Activated CD8-positive, alpha-beta memory T cell treated with anti-CD3 and anti-CD28 coated beads for 1 hour (primary cell): ENCODE results near the gene PGF.
A peak's percentile ranks its signal among the peaks of the same experiment; 100 is the strongest.
"Not testable (repeated sequence)": the region's sequence is repeated elsewhere in the genome, so short reads cannot be mapped to it uniquely, and the experiment has no call there.

Experiments used
- DNase-seq, 2 donors: peaks; one replicate each; pipeline ENCODE4 v3.0.0-alpha.2; 2020; ENCODE audit warnings: low read depth in 1 of 2; ENCODE audit errors: extremely low read depth in 1 of 2

The PGF gene

GRCh38 chr14:74955229-74956026, at the start of gene PGF:
PGF (minus strand) TSS chr14:74955597; CDS start chr14:74955242, 355 bp downstream.
- no peak for DNase-seq

- DNase-seq = no peak
Measured at GRCh38 chr14:75003250-75004027, 48.0 kb upstream of the PGF start.

- peak; percentile 96 to 97 for DNase-seq
Measured at GRCh38 chr14:75002392-75003249, 47.2 kb upstream of the PGF start, which contains the start of gene EIF2B2. EIF2B2 (plus strand) TSS chr14:75002921; CDS start chr14:75002991, 70 bp downstream.

- DNase-seq = no peak
Measured at GRCh38 chr14:75001899-75002298, 46.5 kb upstream of the PGF start.

GRCh38 chr14:75001261-75001660, 45.9 kb upstream of the PGF start:
- DNase-seq = no peak

- not testable (repeated sequence) for DNase-seq
Measured at GRCh38 chr14:74995781-74996180, 40.4 kb upstream of the PGF start.

- DNase-seq = not testable (repeated sequence)
Measured at GRCh38 chr14:74994182-74994581, 38.8 kb upstream of the PGF start.

GRCh38 chr14:74988993-74989392, 33.6 kb upstream of the PGF start:
- no peak for DNase-seq

- no peak for DNase-seq
Measured at GRCh38 chr14:74988131-74988530, 32.7 kb upstream of the PGF start.

- DNase-seq = no peak
Measured at GRCh38 chr14:74985806-74986205, 30.4 kb upstream of the PGF start.

GRCh38 chr14:74985028-74985310, 29.6 kb upstream of the PGF start:
- no peak for DNase-seq

- DNase-seq = no peak
Measured at GRCh38 chr14:74984236-74985027, 29.0 kb upstream of the PGF start.

- no peak for DNase-seq
Measured at GRCh38 chr14:74983343-74983742, 27.9 kb upstream of the PGF start.

- no peak for DNase-seq
Measured at GRCh38 chr14:74982661-74983060, 27.3 kb upstream of the PGF start.

GRCh38 chr14:74981833-74982232, 26.4 kb upstream of the PGF start:
- no peak for DNase-seq

- no peak for DNase-seq
Measured at GRCh38 chr14:74981462-74981782, 26.0 kb upstream of the PGF start.

GRCh38 chr14:74980731-74981461, 25.5 kb upstream of the PGF start:
- DNase-seq = no peak

- DNase-seq = no peak
Measured at GRCh38 chr14:74980398-74980730, 25.0 kb upstream of the PGF start.

GRCh38 chr14:74979442-74980397, 24.3 kb upstream of the PGF start:
- no peak for DNase-seq
